SKM-1 (cell line): Measurements from ENCODE around the gene VLDLR.

Experiments used
- DNase-seq: peaks from one replicate; lab custom pipeline; 2025; ENCODE audit not compliant: unreplicated experiment; lab: John Stamatoyannopoulos, UW

The VLDLR gene

DNA sequence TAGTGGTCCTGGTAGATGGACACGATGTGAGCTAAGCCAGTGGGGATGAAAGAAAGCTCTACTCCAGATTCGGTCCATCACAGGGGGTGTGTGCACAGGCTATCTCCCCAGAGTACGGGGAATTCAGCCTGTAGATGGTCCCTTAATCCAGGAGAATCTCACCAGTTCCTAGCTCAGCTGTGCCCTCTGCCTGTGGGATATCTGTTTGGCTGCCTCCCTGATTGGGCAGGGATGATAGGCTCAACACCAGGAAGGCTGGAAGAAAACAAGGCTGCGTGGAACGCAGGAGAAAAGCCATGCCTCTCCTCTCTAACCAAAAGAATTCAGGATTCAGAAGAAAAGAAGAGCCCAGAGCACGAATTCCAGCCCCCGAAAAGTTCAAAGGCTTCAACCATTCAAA lies 40.9 kb downstream of the VLDLR start:
- DNase-seq = no peak

DNA sequence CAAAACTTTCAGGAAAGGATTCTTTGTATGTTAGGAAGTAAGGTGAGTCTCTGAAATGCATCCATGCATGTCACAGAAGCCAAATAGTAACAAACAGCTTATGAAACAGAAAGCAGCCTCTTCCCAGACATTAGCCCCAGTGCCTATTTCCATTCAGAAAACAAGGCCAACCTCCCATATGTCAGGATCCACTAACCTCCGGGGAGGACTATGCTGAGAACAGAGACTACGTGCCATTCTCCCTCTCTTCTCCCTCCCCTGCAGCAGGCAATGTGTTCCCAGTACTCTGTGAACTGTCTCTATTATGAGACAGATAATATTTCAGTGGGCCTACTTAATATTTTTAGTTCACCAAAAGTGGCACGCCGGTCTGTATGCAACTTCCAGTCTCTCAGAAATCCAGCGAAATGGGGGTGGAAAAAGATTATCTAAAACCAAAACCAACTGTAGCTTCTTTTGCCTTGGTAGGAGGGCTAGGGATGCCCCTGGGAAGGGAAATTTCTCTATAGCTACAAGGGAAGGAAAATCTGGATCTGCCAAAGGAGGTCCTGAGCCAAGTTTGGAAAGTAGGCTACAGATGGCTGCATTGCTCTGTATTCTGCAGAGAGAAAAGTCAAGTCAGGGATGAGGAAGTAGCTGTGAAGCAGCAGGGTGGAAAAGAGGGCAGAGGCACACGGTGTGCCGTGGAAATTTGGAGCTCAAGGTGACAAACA lies 42.0 kb downstream of the VLDLR start:
- DNase-seq = no peak

DNA sequence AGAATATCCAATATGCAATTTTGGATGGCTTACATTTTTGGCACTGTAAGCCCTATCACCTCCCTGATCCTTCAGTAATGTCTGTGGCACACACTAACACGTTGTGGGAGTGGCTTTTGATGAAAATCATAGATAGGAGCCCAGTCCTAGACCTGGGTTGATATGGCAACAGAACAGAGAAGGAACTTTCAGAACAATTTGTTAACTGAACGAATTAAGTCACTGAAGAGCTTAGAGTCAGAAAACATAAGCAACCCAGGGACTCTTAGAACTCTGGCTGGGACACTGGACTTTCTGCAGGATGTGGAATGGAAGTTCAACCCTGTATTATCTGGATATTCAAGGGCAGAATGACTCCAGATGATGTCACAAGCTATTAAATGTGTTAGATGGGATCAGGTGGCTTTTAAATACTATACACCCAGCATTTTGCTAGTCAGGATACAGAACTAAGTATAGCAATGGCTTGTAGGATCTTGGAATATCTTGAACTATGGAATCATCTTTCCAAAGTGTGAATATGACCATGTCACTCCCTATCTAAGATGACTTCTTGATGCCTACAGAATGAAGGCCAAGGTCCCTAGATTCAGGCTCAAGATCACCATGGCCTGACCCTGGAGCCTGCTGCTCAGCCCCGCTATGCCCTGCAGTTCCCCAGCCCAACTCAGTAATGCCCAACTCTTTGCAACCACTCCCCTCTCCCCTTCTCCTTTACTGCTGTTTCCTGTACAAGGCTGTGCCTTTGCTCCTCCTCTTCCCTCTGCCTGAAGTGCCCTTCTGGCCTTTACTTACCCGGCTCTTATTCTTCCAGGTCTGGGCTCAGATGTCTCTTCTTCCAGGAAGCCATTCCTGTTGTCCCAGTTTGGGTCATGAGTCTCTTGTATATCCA lies 42.8 kb downstream of the VLDLR start:
- DNase-seq = no peak

DNA sequence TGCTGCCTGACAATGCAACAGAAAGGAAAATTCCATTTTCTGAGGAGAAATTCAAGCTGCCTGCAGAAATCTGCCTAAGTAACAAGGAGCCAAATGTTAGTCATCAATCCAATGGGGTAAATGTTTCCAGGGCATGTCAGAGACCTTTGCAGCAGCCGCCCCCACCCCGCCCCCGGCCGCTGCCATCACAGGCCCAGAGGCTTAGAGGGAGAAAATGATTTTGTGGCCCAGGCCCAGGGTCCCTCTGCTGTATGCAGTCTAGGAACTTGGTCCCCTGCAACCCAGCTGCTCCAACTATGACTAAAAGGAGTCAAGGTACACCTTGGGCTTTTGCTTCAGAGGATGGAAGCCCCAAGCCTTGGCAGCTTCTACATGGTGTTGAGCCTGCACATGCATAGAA lies 45.0 kb downstream of the VLDLR start:
- no peak for DNase-seq

DNA sequence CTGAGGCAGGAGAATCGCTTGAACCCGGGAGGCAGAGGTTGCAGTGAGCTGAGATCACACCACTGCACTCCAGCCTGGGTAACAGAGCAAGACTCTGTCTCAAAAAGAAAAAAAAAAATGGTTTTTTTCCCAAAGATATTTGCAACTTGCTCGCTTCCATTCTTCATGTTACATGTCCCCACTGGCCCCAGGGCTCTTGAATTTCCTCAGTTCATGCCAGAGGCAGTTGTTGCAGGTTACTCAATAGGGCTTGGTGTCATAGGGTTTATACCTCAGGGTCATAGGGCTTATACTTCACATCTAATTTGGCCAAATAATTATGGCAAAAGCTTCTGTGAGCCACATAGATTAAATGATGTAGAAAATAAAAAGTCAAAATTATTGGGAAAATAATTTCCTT lies 51.6 kb downstream of the VLDLR start:
- no peak for DNase-seq

DNA sequence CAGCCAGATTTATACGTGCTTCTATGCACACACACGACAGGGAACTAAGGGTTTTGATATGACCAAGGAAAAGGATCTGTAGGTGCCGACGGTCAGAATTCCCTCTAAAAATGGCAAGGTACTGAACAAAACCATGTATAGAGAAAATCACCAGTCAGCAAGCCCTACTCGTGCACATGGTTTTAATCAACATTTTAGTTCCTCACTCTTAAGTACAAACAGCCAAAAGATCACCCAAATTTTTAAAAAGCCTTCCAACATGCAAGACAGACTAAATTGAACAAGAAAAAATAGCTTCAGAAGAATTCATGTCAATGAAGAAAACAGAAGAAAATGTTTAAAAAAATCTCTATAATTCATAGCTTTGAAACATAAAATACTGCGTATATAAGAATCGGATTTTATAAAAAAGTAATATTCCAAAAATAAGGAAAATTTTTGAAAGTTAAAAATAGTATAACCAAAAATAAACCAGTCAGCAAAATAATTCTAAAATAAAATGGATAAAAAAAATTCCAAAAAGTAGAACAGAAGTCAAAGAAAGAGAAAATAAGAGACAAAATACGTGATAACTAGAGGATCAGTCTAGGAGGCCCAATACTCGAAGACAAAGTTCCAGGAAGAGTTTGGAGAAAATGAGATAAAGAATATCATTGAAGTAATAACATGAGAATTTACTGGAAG lies 52.7 kb downstream of the VLDLR start:
- no peak for DNase-seq

DNA sequence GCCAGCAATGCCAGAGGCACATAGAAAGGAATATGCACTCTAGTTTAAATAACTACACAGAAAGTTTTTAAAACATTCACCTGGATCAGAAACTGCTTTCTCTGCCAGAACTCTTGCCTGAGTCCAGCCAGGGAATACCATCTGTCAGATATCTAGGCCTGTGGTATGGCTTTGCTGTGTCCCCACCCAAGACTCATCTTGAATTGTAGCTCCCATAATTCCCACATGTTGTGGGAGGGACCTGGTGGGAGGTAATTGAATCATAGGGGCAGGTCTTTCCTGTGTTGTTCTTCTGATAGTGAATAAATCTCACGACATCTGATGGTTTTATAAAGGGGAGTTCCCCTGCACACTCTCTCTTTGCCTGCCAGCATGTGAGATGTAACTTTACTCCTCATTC lies 54.2 kb downstream of the VLDLR start:
- DNase-seq = no peak

DNA sequence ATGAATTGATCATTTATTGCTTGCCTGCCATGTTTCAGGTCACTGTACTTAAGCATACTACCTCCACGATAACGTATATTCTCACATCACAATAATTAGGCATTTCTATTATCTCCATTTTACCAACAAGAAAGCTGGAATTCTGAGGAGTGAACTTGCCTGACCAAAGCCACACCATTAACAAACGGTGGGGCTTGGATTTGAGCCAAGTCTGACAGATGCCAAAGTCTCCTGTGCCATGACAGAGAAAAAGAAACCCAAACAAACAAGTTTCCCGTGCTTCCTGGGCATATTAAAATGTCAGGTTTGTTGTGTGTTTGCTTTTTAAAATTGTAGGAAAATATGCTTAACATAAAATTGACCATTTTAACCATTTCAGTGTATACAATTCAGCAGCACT lies 54.9 kb downstream of the VLDLR start:
- DNase-seq = no peak

DNA sequence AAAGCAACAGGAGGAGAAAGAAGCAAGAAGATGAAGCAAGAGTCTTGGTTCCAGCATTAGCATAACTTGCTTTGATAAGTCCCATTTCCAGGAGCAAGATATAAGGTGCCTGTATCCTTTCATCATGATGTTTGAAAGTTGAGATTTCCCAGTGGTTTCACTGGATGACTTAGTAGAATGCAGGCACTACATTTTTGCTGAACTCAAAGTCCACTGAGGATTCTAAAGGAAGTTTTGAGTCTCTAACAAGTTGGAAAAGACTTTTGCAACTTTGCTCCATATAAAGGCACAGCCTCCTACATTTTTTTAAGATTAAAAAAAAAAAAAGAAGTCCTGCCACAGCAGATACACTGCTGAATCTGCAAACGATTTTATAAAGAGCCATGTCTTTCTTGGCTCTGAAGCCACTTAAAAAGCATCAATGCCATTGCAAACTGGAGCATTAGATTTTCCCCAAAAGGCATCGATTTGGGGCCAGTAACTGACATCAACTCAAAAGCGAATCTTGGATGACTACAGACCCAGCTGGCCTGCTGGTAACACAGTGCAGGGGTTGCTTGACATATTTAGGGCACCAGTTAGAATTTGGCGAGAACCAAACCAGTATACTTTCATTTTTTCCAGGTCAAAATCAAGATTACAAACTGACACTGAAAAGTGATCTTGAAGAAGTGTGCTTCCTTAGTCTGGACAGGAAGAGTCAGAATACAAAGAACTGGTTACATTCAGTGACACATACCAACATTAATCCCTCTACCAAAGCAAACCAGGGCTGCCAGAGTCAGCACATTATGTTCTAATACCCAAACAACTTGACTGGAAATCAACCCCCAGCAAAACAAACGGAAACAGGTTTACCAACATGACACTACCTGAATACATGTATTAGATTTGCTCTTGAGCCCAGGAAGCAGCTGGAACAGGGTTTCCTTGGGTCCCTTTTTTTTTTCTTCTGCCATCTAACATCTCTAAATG lies 56.6 kb downstream of the VLDLR start:
- no peak for DNase-seq

DNA sequence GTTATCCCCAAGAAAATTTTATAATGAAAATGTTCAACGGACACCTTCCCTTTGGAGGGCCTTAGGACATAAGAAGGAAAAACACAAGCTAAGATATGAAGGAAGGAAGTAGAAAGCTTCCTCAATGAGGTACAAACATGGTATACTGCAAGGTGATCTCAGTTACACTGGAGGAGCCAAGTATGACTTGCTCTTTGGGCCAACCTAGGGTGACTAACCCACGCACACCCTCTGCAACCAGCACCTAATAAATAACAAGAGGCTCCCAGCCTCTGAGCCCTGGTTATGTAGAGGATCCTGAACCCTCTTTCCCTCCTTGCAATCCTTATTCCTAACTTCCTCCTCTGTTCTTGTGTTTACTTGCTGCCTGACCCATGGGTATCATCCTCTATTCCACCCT lies 57.4 kb downstream of the VLDLR start:
- no peak for DNase-seq

DNA sequence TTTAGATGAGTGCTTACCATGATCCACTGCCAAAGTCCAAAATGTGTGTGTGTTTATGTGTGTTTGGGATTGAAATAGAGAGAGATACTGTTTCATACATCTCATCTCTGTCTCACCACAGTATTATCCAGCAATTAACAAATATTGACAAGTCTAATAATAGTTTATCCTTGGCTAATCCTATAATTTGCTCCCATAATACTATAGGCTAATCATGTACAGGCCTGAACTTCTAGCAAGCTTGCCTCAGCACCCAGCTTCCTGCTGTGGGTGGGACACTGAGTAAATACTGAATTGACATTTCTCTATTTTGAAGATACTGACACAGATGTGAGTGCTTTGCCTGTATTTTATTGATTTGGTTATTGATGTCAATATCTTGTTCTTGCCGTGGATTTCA lies 60.4 kb downstream of the VLDLR start:
- DNase-seq = no peak

DNA sequence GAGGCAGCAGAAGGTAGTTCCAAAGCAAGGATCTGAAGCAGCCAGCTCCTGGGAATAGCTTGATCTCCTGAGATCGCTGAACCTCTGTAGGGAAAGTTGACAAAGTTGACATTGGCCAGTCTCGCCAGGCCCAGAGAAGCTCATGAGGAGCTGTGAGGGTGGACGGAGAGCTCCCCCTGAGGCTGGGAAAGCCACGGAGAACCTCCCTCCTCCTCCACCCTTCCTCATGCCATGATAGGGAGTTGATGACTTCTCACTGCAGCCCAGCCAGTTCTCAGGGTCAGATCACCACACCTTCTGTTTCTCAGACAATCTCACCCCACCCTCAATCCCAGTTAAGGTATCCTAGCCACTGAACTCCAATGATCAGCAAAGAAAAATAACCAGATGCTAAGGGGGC lies 65.3 kb downstream of the VLDLR start:
- DNase-seq = no peak

DNA sequence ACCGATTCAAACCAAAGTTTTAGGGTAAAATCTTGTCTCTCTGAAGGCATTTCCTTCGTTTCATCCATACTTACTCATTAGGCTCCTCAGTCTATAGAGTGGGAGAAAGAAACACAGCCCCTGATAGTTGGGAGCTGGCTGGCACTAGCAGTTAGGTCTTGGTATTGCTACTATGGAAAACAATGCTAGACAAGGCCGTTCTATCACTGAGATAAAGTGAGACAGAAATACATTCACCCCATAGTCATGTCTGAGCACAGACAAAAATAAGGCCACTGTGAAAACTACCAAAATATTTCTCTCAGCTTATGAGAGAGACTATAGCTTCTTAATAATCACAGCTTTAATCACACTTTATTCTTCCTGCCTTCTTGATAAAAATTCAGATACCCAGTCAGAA lies 67.0 kb downstream of the VLDLR start:
- DNase-seq = no peak

DNA sequence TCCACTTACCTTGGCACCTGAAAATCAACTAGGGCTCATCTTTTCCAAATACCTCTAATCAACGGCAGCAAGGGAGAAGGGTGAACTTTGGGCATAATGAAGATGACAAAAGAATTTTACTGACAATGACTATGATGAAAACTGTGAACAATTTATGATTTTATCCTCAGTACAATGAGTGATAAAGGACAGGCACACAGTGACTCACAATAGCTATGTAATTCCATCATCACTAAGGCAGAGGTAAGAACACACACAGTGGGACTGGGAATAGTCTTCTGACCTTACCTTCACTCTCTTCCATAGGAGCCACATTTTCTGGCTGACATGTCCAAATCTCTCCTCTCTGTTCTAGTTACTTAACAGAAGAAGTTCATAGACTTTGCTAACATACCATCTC lies 69.6 kb downstream of the VLDLR start:
- no peak for DNase-seq

DNA sequence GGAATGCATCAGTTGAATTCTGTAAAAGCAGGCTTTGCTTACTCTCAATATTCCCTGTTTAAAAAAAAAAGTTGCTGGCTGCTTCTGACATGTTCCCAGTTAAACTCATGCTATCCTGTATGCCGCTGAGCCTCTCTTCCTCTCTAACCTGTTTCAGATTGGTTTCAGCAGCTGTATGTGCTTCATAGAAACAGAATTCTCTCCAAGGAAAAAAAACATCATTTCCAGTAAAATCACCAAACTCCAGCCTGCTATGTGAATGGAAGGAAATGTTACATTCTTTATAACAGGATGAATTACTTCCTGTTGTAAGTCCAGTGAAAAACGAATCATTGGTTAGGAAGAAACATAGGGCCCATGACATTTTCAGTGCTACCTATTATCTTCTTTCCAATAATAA lies 70.0 kb downstream of the VLDLR start:
- DNase-seq = no peak

DNA sequence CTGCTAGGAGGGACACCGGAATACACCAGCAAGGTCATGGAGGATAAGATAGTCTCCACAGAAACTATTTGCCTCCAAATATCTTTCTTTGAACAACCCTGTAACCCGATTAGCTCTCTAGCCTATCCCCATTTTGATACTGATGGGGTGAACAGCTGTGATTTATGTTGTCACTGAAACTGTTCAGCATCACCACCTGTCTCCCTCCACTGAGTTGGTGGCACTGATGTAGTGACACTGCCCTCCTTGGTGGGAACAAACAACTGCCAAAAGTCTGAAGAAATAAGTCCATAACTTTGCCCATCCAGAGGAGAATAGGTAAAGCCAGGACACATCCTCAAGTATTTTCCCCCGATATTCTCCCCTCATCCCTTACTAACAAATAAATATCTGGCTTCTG lies 71.5 kb downstream of the VLDLR start:
- DNase-seq = no peak

DNA sequence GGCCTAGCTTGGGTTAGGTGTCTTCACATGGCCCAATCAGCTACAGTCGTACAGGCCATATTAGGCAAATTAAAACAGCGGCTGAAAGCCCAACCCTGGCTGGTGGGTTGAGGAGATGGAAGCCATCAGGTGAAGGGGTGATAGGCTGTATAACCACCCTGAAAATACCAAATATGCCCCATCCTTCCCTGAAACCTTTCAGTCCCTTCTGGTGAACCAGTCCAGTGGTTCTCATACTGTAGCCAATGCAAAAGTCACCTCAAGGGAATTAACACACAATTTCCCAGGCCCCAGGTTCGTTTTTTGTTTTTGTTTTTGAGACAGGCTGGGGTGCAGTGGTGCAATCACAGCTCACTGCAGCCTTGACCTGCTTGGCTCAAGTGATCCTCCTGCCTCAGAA lies 75.9 kb downstream of the VLDLR start:
- no peak for DNase-seq

DNA sequence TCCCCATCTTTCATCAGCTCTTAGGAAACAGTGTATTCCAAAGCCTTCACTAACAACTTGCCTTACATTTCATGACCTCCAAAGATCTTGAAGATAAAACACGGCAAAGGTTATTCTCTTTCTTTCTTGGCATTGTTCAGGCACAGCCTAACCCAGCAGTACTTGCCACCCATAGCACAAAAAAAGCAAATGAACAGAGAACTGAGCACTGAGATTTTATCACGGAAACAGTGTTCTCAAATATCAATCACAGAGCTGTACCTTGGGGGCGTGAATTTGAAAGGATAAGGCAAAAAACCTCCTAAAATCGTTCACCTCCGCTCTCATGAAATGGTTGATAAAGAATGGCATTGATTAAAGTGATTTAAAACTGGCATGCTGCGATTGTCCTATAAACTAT lies 78.8 kb downstream of the VLDLR start:
- DNase-seq = no peak

DNA sequence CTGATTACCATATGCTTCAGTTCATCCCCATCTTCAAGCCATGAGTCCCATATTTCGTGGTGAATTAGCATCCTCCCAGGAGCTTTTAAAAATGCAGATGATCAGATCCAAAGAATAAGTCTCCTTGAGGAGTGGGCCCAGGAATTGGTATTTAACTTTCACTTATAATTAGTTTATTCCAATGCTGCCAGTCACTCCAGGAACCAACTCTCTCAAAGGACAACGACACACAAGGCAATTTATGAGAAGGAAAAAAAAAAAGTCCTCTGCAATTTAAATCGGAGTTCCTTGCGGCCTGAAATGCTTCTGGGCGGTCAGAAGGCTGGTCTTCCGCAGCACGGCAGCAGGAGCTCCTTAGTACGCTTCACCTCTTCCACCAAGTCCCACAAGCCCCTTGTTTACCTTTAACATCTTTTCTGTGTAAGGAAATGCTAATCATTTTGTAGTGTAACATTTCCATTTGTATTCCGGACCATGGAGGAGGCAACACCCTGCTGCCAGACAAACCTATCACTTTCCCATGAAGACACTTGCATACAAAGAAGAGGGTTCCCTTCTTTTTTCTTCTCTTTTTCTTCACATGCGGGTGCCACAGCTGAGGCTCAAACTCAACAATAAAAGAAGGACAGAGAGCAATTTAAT lies 79.4 kb downstream of the VLDLR start:
- DNase-seq = no peak

DNA sequence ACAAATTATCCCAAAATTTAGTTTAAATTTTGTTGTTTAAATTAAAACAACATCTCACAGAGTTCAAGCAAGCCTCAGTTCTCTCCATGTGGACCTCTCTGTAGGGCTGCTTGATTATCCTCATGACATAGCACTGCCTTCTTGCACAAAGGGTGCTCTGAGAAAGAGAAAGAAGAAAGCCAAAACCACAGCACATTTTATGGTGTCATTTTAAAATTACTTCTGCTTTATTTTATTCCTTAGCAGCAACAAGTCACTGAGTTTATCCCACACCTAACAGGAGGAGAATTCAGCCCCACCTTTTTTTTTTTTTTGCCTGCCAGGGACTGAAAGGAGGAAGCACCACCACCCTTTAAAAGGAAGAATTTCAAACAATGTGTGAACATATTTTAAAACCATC lies 82.9 kb downstream of the VLDLR start:
- peak; percentile 86 for DNase-seq
